ENCODE results near the gene PHKA2.
A peak's percentile ranks its signal among the peaks of the same experiment; 100 is the strongest.

Gene PHKA2

DNA sequence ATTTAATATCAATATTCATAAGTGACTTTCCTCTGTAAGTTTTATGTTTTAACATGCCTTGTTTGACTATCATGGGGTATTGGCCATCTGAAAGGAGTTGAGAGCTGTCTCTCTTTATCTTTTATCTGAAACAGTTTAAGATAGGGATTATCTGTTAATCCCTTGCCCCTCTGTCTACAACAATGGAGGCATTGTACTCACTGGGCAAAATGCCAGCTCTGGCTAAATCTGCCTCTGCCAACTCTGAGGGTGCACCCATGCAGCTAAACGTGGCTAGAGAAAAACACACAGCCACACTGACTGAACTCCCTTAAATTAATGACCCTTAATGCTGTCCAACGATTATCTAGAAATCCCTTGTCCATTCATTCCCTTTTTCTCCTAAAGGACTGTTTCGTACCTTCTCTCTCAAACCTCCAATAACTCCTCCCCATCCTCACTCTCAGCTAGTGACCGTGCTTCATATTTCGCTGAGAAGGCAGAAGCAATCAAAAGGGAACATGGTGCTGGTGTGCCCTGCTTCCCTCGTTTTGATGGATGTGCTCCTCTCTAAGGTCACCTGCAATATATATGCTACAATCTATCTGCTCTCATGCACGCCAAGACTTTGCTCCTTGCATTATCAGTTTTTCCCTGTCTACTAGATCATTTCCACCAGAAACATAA is 10.3 kb downstream of the PHKA2 start:
- peak; percentile 52 for DNase-seq

DNA sequence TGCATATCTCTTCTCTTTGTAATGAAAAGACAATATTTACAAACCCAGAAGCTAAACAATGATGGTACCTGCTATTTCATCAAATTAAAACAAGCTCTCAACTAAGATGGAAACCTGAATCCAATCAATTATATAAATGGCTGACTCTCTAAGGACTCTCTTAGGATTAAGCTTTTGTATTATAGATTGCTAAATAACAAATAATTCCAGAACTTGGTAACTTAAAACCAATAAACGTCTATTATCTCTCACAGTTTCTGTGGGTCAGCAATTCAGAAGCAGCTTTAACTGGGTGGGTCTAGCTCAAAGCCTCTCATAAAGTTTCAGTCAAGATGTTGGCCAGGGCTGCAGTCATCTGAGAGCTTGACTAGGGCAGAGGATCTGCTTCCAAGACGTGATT is 12.4 kb downstream of the PHKA2 start:
- DNase-seq: peak; percentile 24

GRCh38 chrX:18970465-18970864 is 13.4 kb downstream of the PHKA2 start:
- no peak for DNase-seq

DNA sequence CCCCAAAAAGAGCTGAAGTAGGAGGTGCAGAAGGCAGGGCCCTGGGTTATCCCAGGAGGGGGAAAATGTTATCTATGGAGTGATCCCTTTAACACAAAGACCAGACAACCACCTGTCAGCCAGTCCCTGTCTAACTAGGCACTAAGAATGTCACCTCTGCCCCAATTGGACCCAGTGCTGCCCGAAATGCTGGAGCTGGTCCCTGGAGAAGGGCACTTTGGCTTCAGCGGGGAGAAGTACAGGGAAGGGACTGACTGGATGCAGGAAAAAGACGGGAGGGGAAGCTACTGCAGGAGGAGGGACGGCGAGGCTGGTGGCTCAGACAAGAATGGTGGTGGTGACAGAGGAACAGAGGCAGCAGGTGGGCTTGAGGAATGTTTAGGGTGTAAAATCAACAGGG is 17.3 kb downstream of the PHKA2 start:
- DNase-seq: no peak

DNA sequence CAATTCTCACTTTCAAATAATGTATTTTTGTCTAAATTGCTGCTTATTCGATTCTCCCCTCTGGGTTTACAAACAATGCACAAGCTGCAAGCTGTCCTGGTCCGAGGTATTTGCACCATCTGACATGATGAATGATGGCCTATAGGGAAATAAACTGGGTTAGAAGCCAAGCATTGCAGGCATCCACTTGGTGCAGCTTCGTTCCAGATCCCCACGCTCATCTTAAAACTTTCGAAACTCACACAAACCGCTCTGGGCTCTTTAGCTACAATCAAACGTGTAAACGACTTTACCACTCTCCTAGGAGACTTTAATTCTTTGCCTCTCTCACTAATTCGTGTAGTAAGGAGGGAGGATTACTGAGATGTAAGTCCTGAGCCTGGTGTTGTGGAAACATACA is 19.0 kb downstream of the PHKA2 start:
- no peak for DNase-seq

GRCh38 chrX:18964026-18964425 is 19.9 kb downstream of the PHKA2 start:
- DNase-seq: no peak

DNA sequence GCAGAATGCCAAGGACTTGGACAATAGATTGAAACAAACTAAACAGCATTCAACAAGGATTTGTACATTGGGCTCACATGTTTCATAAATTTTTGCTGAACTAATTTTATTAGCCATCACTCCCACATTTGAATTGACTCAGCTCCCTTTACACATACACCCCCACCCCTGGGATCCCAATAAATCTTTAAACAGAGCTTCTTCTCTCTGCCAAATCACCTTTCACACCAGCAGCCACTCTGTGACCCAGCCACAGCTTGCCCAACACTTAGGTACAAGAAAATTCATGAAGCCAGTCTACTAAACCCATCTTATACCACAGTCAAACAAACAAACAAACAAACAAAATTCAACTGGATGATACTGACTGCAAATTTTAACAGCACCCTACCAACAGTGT is 21.6 kb downstream of the PHKA2 start:
- DNase-seq: no peak

DNA sequence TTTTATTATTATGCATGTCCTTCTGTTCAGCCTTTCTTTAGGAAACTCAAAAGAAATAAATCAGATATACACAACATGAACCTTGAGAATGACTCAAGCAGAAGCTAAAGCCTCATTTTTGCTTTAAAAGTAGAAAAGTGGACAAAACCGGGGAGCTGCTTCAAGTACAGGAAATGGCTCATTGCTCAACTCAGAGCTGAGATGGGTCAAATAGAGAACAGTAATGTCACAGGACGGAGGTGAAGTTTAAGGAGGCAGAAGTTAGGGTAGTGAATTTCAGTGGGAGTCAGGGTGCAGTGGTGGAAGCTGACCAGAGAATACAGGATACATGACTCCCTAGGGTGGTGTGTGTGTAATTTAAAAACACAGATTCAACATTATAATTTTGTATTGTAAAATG is 22.2 kb downstream of the PHKA2 start:
- no peak for DNase-seq

GRCh38 chrX:18956303-18957032 is 27.4 kb downstream of the PHKA2 start:
- DNase-seq: no peak

GRCh38 chrX:18955676-18956075 is 28.2 kb downstream of the PHKA2 start:
- no peak for DNase-seq

- no peak for DNase-seq
Measured at GRCh38 chrX:18951032-18951431, 32.9 kb downstream of the PHKA2 start.

- no peak for DNase-seq
Measured at GRCh38 chrX:18949944-18950301, 34.0 kb downstream of the PHKA2 start.

- no peak for DNase-seq
Measured at GRCh38 chrX:18949291-18949943, 34.5 kb downstream of the PHKA2 start.

- DNase-seq: no peak
Measured at GRCh38 chrX:18946611-18947010, 37.3 kb downstream of the PHKA2 start.

DNA sequence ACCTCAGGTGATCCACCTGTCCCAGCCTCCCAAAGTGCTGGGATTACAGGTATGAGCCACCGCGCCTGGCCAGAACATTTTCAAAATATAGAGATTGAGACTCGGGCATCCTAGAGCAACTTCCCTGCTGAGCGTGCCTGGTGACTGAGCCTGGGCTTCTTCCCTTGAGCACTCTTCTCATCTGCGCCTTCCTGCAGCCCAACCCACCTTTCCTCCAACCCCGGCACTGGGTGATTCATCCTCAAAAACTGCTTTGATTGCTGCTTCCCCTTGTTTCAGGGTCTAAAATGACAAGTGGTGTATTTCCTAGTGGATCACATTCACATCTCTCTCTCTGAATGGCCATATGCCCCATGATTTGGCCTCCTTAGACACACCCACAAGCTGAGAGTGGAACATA is 37.8 kb downstream of the PHKA2 start:
- no peak for DNase-seq

DNA sequence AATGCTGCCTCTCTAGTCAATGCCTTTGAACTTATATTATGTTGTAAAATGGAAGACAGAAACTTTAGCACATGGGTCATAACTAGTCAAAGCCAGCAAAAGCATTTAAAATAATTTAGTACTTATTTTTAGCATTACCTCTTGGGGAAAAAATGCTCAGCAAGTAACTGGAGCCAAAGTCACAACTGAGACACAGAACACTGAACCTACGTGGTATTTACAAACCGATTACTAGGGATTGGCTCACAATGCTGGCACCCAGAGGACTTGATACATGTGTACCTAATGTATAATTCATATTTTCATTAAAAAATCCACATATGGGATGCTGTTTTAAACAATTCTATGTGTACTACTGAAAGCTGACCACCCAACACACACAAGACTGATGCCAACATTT is 38.4 kb downstream of the PHKA2 start:
- DNase-seq: no peak

DNA sequence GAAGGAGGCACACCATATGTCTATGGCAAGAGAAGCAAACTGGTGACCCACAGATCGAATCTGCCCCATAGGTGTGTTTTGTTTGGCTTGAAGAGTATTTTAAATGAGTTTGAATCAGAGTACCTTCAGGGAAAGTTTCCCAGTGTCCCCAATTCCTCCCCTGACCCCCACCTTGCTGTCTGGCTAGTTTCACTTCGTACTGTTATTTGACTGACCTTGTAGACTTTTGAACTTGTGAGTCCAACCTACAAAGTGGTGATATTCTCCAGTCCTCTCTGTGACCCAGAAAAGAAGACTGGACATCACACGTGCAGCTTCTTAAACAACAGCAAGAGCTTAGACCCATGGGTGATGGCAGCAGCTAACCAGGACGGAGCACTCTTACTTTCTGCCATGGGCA is 39.4 kb downstream of the PHKA2 start:
- DNase-seq: no peak

GRCh38 chrX:18941896-18942295 is 42.0 kb downstream of the PHKA2 start:
- no peak for DNase-seq

- DNase-seq: no peak
Measured at GRCh38 chrX:18938710-18939109, 45.2 kb downstream of the PHKA2 start.

- no peak for DNase-seq
Measured at GRCh38 chrX:18937173-18937572, 46.7 kb downstream of the PHKA2 start.

DNA sequence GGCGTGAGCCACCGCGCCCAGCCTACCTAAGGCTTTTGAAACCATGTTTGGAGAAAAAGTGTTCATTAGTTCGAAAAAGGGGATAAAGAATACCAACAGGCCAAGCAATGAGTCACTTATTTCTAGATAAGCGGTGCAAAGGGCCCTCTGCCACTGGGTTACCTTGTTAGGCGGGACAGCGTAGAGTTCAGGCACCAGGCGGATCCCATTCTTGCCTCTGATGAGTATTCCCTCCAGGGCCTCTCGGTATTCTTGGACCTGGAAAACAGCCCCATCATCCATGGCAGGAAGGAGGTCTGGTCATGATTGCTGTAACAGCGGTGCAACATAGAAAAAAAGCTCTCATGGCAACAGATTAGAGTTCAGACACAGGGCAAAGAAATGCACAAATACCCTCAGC is 48.0 kb downstream of the PHKA2 start:
- DNase-seq: no peak

DNA sequence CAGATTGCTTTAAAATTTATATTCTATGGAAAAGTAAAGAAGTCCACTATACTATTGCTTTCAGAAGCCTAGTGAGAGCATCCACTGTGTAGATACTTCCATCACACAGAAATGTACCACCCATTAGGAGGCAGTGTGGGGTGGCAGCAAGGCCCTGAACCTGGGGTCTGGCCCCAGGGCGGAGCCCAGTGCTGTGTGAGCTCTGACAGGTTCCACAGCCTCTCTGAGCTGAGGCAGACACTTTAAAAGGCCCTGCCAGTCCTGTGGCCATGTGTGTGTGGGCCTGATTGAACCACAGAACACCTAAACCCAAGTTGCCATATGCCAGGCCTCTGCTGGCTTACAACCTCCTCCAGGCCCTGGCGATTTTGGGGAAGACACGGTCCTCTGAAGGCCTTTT is 49.2 kb downstream of the PHKA2 start:
- no peak for DNase-seq

DNA sequence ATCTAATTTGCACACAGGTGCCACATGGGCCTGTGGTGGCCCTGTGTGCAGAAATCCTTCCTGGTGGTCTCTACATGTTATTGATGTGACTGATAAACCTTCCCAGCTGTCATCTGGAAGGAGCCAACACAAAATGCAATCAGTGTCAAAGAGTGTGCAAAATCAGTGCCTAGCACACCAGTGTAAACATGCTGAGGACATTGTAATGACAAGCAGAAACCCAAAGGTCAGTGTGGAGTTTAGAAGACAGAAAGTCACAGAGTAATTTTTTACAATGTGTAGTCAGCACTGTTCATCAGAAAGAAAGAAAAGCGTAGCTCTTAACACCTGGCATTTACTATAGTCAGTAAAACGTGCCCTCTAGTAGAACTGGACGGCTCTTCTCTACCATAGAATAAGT is 50.3 kb downstream of the PHKA2 start:
- no peak for DNase-seq

GRCh38 chrX:18931972-18932371 is 51.9 kb downstream of the PHKA2 start:
- peak; percentile 2 for DNase-seq

GRCh38 chrX:18929775-18930174 is 54.1 kb downstream of the PHKA2 start:
- no peak for DNase-seq
